HG03280 (cell line): ENCODE data around the gene PIP5K1B.

ENCODE experiments used
- ATAC-seq: cut with Tn5 transposase; IDR thresholded peaks from one replicate; pipeline ENCODE4 v1.9.1; 2021; ENCODE audit warnings: mild to moderate bottlenecking, moderate library complexity; ENCODE audit not compliant: unreplicated experiment

PIP5K1B gene

DNA sequence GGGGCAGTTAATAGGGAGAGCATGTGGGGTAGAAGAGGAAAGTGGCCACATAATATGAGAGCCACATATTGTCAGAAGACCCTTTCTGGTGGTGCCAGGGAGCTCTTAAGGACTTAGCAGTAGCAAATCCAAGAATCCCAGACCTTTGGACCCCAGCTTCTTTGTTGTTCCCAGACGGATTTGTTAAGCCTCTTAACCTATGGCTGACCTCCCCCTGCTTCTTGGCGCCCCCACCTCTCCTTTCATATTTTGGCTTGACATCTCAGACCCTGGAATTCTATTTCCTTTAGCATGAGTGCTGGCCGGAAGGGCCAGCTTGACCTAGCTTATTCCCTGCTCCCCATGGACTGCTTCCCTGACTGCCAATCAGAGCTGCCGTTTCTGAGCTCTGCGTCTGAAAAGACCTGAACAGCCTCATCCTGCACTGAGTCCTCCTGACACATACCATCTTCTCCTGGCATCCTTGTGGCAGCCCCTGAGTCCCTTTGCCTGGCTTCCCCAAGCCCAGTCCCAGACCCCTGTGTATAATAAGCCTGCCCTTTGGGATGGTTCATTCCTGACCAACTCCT is 192.6 kb downstream of the PIP5K1B start:
- ATAC-seq: no peak

- ATAC-seq: no peak
Measured at GRCh38 chr9:68898781-68899439, 193.9 kb downstream of the PIP5K1B start.

- ATAC-seq: no peak
Measured at GRCh38 chr9:68904454-68904853, 199.4 kb downstream of the PIP5K1B start.

DNA sequence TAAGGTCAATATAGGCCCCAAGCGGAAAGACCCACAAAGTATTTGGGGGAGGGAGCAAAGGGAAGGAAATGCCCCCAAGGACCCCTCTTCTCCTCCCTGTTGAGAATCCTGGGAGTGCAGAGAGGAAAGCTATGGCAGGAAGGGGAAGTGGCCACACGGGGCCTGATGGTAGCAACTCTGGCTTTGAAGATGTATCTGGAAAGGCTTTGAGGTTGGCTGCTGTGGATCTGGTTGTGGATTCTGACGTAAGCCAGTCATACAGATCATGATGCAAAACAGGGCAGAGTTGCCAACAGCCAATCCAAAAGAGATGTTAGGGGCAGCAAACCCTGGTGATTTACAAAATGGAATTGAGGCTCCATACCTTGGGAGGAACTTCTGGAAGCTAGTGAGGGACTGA is 200.1 kb downstream of the PIP5K1B start:
- no peak for ATAC-seq

- no peak for ATAC-seq
Measured at GRCh38 chr9:68907910-68908309, 202.9 kb downstream of the PIP5K1B start.

DNA sequence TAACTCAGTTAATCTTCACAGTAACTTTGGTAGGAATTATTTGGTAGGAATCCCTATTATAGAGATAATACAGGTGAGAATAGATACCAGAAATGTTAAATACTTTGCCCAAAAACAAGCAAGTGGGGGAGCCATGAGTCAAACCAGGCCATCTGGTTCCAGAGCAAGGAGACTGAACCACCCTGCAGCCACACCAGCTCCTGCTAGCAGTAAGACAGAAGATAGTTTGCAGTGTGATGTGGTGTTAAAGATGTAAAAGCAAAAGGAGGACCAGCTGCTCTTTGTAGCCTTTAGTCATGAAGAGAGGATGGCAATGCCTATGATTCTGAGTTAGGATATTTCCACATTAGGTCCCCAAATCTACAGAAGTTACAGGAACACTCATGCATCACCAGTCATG is 207.5 kb downstream of the PIP5K1B start:
- ATAC-seq: no peak

DNA sequence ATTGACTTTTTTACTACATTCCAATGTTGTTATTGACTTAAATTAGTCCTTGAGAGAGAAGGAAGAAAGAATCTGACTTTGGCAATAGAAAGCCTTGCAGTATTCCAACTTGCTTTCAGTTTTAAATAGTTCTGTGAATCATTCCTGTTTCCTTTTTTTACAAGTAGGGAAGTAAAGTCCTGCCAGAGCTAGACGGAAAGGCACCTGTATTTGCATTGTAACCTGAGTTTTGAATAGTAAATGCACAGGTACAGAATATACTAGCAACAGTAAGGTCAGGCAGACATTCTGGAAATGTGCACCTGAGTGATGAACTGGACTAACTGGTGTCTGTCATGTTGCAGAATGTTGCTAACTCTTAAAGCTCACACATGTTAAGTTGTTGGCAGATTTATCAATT is 208.0 kb downstream of the PIP5K1B start:
- ATAC-seq: no peak

GRCh38 chr9:68914751-68915150 is 209.7 kb downstream of the PIP5K1B start:
- ATAC-seq: no peak

DNA sequence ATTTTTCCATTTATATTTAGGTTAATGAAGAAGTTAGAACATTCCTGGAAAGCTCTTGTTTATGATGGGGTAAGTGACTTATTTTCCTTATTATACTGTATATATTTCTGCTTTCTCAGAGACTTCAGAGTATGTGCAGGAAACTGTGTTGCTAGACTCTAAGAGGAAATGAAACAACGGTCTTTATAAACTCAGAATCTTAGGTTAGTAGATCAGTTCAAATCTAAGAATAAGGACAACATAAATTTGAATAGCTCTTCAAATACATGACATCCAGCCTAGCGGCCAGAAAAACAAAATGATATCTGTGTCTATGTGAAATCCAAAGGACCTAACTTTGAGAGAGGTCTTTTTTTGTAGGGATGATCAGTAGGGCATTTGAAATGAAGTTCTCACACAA is 214.6 kb downstream of the PIP5K1B start:
- no peak for ATAC-seq

DNA sequence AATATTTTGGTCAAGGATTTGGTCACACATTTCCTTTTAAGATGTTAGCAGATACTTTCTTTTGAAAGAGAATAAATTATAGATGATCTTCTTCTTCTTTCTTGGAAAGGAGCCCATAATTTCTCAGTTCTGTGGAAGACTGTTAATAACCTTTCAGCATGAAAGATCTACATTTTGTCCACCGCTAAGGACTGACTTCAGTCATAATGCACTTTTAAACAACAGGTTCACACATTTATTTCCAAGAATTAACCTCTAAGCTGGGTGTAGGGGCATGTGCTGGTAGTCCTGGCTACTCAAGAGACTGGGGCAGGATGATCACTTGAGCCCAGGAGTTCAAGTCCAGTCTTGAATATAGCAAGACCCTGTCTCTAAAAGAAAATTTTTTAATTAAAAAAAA is 215.9 kb downstream of the PIP5K1B start:
- ATAC-seq: no peak

DNA sequence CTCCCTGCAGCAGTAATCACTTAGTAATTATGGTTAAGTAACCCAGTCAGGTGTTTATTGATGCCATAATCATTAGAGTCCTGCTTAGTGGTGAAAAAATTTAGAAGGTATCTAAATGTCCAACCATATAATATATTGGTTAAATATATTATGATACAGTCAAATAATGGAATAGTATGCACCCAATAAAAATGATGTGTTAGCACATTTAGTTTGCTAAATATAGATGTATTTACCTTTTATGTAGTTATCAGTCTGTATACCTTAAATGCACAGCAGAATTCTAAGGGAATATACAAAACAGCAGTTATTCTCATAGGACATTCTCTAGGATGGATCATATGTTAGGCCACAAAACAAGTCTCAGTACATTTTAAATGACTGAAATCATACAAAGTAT is 218.4 kb downstream of the PIP5K1B start:
- ATAC-seq: no peak

- ATAC-seq: no peak
Measured at GRCh38 chr9:68925175-68925574, 220.1 kb downstream of the PIP5K1B start.

GRCh38 chr9:68927165-68927564 is 222.1 kb downstream of the PIP5K1B start:
- ATAC-seq: no peak

- ATAC-seq: no peak
Measured at GRCh38 chr9:68931821-68932220, 226.8 kb downstream of the PIP5K1B start.

- ATAC-seq: no peak
Measured at GRCh38 chr9:68932458-68932857, 227.4 kb downstream of the PIP5K1B start.

- peak; percentile 97 for ATAC-seq
Measured at GRCh38 chr9:68933434-68934328, 228.6 kb downstream of the PIP5K1B start.

DNA sequence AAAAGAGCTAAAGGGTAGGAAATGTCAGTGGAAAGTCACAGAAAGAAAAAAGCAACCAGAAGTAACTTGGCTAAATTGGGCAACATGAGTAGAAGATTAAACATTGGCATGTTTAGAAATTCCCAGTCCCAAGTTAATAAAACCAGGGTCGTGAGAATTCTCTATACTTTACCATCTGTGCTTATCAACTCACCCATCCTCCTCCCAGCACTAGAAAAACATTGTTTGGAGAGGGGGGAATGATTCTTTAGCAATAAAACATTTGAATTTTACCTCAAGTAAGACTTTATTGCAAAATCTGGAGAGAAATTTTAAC is 229.2 kb downstream of the PIP5K1B start:
- no peak for ATAC-seq

GRCh38 chr9:68940573-68940972 is 235.5 kb downstream of the PIP5K1B start:
- ATAC-seq: no peak

DNA sequence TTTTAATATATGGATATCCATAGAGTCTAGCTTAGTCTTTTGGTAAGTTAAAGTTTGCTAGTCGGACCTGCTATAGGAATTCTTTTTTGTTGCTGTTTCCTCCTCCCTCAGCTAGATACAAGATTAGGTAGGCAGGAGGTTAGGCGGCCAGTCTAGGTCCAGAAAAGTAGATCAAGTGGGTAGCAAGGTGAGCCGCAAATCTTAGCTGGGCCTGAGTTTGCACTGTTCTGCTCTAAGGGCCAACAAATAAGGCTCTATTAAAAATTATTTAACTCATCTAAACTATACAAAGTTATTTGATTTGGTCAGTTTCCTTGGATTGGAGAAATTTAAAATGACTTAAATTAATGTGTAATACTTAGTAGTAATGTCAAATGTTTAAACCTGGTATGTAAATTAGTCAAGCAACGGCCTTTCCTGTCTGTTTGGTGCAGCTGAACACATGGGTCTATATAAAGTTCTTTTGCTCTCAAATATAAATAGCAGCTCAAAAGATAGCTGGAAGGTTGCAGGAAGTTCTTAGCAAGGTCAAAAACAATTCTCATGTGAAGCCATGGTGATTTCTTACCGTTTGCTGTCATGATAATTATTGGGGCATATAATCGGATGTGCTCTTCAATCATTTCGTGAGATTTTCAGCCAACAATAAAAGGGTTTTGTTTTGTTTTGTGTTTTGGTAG is 236.9 kb downstream of the PIP5K1B start:
- ATAC-seq: no peak

DNA sequence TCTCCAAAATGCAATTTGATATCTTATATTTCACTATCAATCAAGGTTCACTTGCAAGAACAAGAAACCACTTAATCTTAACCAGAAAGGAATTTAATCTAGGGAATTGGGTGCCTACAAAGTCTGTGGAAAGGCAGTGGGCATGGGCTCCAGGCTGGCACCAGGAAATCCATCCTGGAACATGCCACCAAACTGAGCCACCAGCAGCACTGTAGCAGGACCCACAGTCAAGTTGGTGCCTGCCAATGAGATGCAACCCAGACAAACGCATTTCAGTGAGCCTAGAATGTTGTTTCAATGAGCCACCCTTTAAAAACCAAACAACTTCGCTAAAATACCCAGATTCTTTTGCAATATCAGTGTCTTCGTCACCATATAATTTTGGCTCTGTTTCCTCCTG is 237.8 kb downstream of the PIP5K1B start:
- no peak for ATAC-seq

- no peak for ATAC-seq
Measured at GRCh38 chr9:68947015-68947414, 242.0 kb downstream of the PIP5K1B start.
